ENCODE data around the gene ZBTB8A. TPM values are rescaled to one million over a fixed set of nuclear protein-coding genes. Genes with fewer than 3 reads are reported as not detected.
A peak's percentile ranks its signal among the peaks of the same experiment; 100 is the strongest.

The ZBTB8A gene
- under 1 TPM in 1 of 5 experiments, not detected in 4; 0.07 TPM for total RNA-seq
- polyA plus RNA-seq = not detected
- total RNA-seq = not detected

DNA sequence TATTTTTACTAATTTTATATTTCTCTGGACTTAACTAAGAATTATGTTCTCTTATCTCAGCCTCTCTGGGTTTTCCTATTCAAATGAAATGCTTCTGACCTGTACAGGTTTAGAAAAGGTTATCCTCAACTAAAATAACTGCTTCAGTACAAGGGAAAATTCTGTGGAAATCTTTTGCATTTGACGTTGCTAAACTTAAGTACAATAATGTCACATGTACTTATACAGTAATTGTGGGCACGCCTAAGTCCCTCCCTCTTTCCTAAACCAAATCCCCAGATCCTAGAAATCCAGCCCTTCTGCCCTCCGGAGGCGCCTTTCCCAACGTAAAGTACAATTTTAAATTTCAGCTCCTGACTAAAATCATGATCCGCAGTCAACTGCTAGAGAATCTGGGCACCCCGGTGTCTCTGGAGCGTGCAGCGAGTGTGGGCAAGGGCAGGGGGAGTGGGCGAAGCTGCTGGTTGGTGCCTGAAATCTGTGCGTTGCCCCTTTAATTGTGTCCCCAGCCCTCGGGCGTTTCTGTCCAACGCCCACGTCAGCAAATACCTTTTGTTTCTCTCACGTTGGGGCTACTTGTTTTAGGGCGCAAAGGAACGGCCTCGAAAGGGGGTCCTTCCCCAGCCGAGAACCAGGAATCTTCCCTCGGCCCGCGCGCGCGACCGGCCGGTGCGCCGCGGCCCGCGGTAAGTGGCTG lies at the start of gene ZBTB8A:
ZBTB8A (plus strand) TSS at position 541 of the 697 bp plus-strand sequence. CDS start 53,505 bp downstream, outside the sequence.
- Mint-ChIP-seq H3K4me1 (peaks cover 6 to 16% (median 10%) of the 10 kb centered on the region in 7 donors), H3K27me3 (peaks cover 64 to 87% (median 72%) of the 10 kb centered on the region in 5 donors), H3K36me3 (peaks cover 0 to 12% (median 4%) of the 10 kb centered on the region in 5 donors), H3K27ac (no peak within 1 kb of the TSS), H3K9me3 (peaks cover 0 to 4% (median 0%) of the 10 kb centered on the region in 11 donors), H3K4me3 (peak within 1 kb of the TSS; percentile 79 to 89 (median 85))
- DNase-seq (peak in 2 of 9 donors; percentile 1 to 25), ATAC-seq (no peak)
- CTCF ChIA-PET = no interaction called here
- peak within 1 kb of the TSS; percentile 37 for H3K4me3 ChIP-seq (ENCODE audit: low read length)
- intact Hi-C loops (cut with micrococcal nuclease) = no loop called here
- H3K27me3 ChIP-seq (ENCODE audit: control insufficient read depth in 2 of 2, insufficient read depth in 2 of 2, low read length in 2 of 2) = peaks cover 12 to 17% of the 10 kb centered on the region in 2 donors
- no peaks in the 10 kb centered on the region for H3K36me3 ChIP-seq (ENCODE audit: control insufficient read depth in 2 of 3, insufficient read depth in 3 of 3, low read length in 3 of 3)
- POLR2A ChIA-PET = no interaction called here
- no peak within 1 kb of the TSS for H3K27ac ChIP-seq (ENCODE audit: low read depth, low read length)
- no peaks in the 10 kb centered on the region for H3K9me3 ChIP-seq (ENCODE audit: control insufficient read depth in 2 of 3, low read length in 3 of 3)
- no peaks in the 10 kb centered on the region for H3K4me1 ChIP-seq (ENCODE audit: control insufficient read depth in 2 of 2, insufficient read depth in 2 of 2, low read length in 2 of 2)

- no peaks in the 10 kb centered on the region for H3K36me3 ChIP-seq (ENCODE audit: control insufficient read depth in 2 of 3, insufficient read depth in 3 of 3, low read length in 3 of 3)
- CTCF ChIA-PET = no interaction called here
- no peak overlapping the region for H3K27ac ChIP-seq (ENCODE audit: low read depth, low read length)
- ATAC-seq = no peak
- peaks cover 0 to 34% (median 7%) of the 10 kb centered on the region in 5 donors for H3K27me3 Mint-ChIP-seq
- POLR2A ChIA-PET = no interaction called here
- no peak overlapping the region for H3K4me3 ChIP-seq (ENCODE audit: low read length)
- intact Hi-C loops (cut with micrococcal nuclease) = no loop called here
- no peaks in the 10 kb centered on the region for H3K9me3 ChIP-seq (ENCODE audit: control insufficient read depth in 2 of 3, low read length in 3 of 3)
- H3K4me1 Mint-ChIP-seq = no peaks in the 10 kb centered on the region
- H3K4me3 Mint-ChIP-seq = no peak overlapping the region
- H3K4me1 ChIP-seq (ENCODE audit: control insufficient read depth in 2 of 2, insufficient read depth in 2 of 2, low read length in 2 of 2) = no peaks in the 10 kb centered on the region
- H3K27me3 ChIP-seq (ENCODE audit: control insufficient read depth in 2 of 2, insufficient read depth in 2 of 2, low read length in 2 of 2) = no peaks in the 10 kb centered on the region
- H3K9me3 Mint-ChIP-seq = peaks cover 0 to 3% (median 0%) of the 10 kb centered on the region in 11 donors
- no peak for DNase-seq
- H3K36me3 Mint-ChIP-seq = no peaks in the 10 kb centered on the region
- H3K27ac Mint-ChIP-seq = no peak overlapping the region
Measured at GRCh38 chr1:32489774-32490454, 49.3 kb upstream of the ZBTB8A start.

DNA sequence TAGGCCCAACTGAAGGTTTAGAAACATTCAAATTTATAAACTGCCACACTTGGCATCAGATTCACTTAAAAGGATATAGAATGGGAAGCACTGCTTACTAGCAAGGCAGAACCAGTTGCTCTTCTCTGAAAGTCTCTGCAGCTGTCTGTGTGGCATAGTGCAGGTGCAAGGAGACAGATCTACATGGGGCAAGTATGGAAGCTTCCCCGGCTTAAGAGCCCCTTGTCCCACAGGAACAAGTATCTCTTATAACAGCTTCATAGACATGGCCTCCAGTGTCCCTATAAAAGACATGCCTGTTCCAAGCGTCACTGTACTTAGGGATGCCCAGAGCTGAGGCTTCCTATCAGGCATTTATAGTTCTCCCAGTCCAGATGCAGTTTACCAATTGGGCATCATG lies 47.8 kb upstream of the ZBTB8A start:
- Histone ChIP-seq H3K27ac (ENCODE audit: low read depth, low read length) (no peak overlapping the region), H3K4me1 (ENCODE audit: control insufficient read depth in 2 of 2, insufficient read depth in 2 of 2, low read length in 2 of 2) (no peaks in the 10 kb centered on the region), H3K4me3 (ENCODE audit: low read length) (no peak overlapping the region), H3K36me3 (ENCODE audit: control insufficient read depth in 2 of 3, insufficient read depth in 3 of 3, low read length in 3 of 3) (no peaks in the 10 kb centered on the region), H3K27me3 (ENCODE audit: control insufficient read depth in 2 of 2, insufficient read depth in 2 of 2, low read length in 2 of 2) (no peaks in the 10 kb centered on the region), H3K9me3 (ENCODE audit: control insufficient read depth in 2 of 3, low read length in 3 of 3) (no peaks in the 10 kb centered on the region)
- Mint-ChIP-seq H3K9me3 (no peaks in the 10 kb centered on the region), H3K36me3 (no peaks in the 10 kb centered on the region), H3K27me3 (peaks cover 0 to 28% (median 7%) of the 10 kb centered on the region in 5 donors), H3K4me3 (no peak overlapping the region), H3K4me1 (no peaks in the 10 kb centered on the region), H3K27ac (no peak overlapping the region)
- ChIA-PET POLR2A (no interaction called here), CTCF (no interaction called here)
- intact Hi-C loops (cut with micrococcal nuclease) = no loop called here
- ATAC-seq (no peak), DNase-seq (no peak)

GRCh38 chr1:32494196-32494595 lies 45.0 kb upstream of the ZBTB8A start:
- no peak overlapping the region for H3K27ac Mint-ChIP-seq
- ChIA-PET CTCF (no interaction called here), POLR2A (no interaction called here)

GRCh38 chr1:32494711-32495337 lies 44.4 kb upstream of the ZBTB8A start:
- Histone ChIP-seq H3K9me3 (ENCODE audit: control insufficient read depth in 2 of 3, low read length in 3 of 3) (no peaks in the 10 kb centered on the region), H3K4me1 (ENCODE audit: control insufficient read depth in 2 of 2, insufficient read depth in 2 of 2, low read length in 2 of 2) (no peaks in the 10 kb centered on the region), H3K36me3 (ENCODE audit: control insufficient read depth in 2 of 3, insufficient read depth in 3 of 3, low read length in 3 of 3) (no peaks in the 10 kb centered on the region), H3K27me3 (ENCODE audit: control insufficient read depth in 2 of 2, insufficient read depth in 2 of 2, low read length in 2 of 2) (peaks cover 0 to 3% of the 10 kb centered on the region in 2 donors), H3K27ac (ENCODE audit: low read depth, low read length) (no peak overlapping the region), H3K4me3 (ENCODE audit: low read length) (no peak overlapping the region)
- Mint-ChIP-seq H3K4me3 (no peak overlapping the region), H3K36me3 (peaks cover 0 to 1% (median 0%) of the 10 kb centered on the region in 5 donors), H3K9me3 (no peaks in the 10 kb centered on the region), H3K4me1 (peaks cover 0 to under 1% (median 0%) of the 10 kb centered on the region in 7 donors), H3K27me3 (peaks cover 20 to 36% (median 26%) of the 10 kb centered on the region in 5 donors), H3K27ac (no peak overlapping the region)
- intact Hi-C loops (cut with micrococcal nuclease) = no loop called here
- ATAC-seq (no peak), DNase-seq (no peak)
- ChIA-PET POLR2A (no interaction called here), CTCF (no interaction called here)

More at GRCh38 chr1:32494196-32494595, 45.0 kb upstream of the ZBTB8A start:
- Mint-ChIP-seq H3K27me3 (peaks cover 16 to 29% (median 21%) of the 10 kb centered on the region in 5 donors), H3K9me3 (no peaks in the 10 kb centered on the region), H3K4me1 (no peaks in the 10 kb centered on the region), H3K36me3 (no peaks in the 10 kb centered on the region), H3K4me3 (no peak overlapping the region)
- no peak for ATAC-seq
- DNase-seq = no peak
- Histone ChIP-seq H3K36me3 (ENCODE audit: control insufficient read depth in 2 of 3, insufficient read depth in 3 of 3, low read length in 3 of 3) (no peaks in the 10 kb centered on the region), H3K27ac (ENCODE audit: low read depth, low read length) (no peak overlapping the region), H3K4me3 (ENCODE audit: low read length) (no peak overlapping the region), H3K27me3 (ENCODE audit: control insufficient read depth in 2 of 2, insufficient read depth in 2 of 2, low read length in 2 of 2) (peaks cover 0 to 3% of the 10 kb centered on the region in 2 donors), H3K4me1 (ENCODE audit: control insufficient read depth in 2 of 2, insufficient read depth in 2 of 2, low read length in 2 of 2) (no peaks in the 10 kb centered on the region), H3K9me3 (ENCODE audit: control insufficient read depth in 2 of 3, low read length in 3 of 3) (no peaks in the 10 kb centered on the region)
- intact Hi-C loops (cut with micrococcal nuclease) = no loop called here

- peaks cover 0 to 9% (median 3%) of the 10 kb centered on the region in 7 donors for H3K4me1 Mint-ChIP-seq
- peaks cover 0 to 1% (median 0%) of the 10 kb centered on the region in 5 donors for H3K36me3 Mint-ChIP-seq
- H3K9me3 ChIP-seq (ENCODE audit: control insufficient read depth in 2 of 3, low read length in 3 of 3) = no peaks in the 10 kb centered on the region
- ATAC-seq (no peak), DNase-seq (no peak)
- intact Hi-C loops (cut with micrococcal nuclease) = no loop called here
- no peak overlapping the region for H3K27ac ChIP-seq (ENCODE audit: low read depth, low read length)
- H3K27me3 ChIP-seq (ENCODE audit: control insufficient read depth in 2 of 2, insufficient read depth in 2 of 2, low read length in 2 of 2) = peaks cover 0 to 3% of the 10 kb centered on the region in 2 donors
- no peak overlapping the region for H3K4me3 ChIP-seq (ENCODE audit: low read length)
- no peak overlapping the region for H3K4me3 Mint-ChIP-seq
- peaks cover 24 to 39% (median 26%) of the 10 kb centered on the region in 5 donors for H3K27me3 Mint-ChIP-seq
- ChIA-PET CTCF (no interaction called here), POLR2A (no interaction called here)
- H3K4me1 ChIP-seq (ENCODE audit: control insufficient read depth in 2 of 2, insufficient read depth in 2 of 2, low read length in 2 of 2) = no peaks in the 10 kb centered on the region
- H3K27ac Mint-ChIP-seq = no peak overlapping the region
- H3K36me3 ChIP-seq (ENCODE audit: control insufficient read depth in 2 of 3, insufficient read depth in 3 of 3, low read length in 3 of 3) = no peaks in the 10 kb centered on the region
- H3K9me3 Mint-ChIP-seq = no peaks in the 10 kb centered on the region
Measured at GRCh38 chr1:32496127-32496526, 43.1 kb upstream of the ZBTB8A start.
